Small intestine (tissue), 7 donors: ENCODE results near the gene UBTD2. TPM values are rescaled to one million over a fixed set of nuclear protein-coding genes. Genes with fewer than 3 reads are reported as not detected.
"Not testable (repeated sequence)": the region's sequence is repeated elsewhere in the genome, so short reads cannot be mapped to it uniquely, and the experiment has no call there.

Experiments
- DNase-seq, 2 donors: peaks; one replicate each; pipeline versions ENCODE4 v3.0.0 to v3.0.0-alpha.2; 2013
- FAIRE-seq: peaks from 2 replicates; lab custom pipeline; 2012; peaks lifted over from hg19 to GRCh38; lab: Jason Lieb, UNC
- H3K27ac ChIP-seq, 3 donors: one replicate each; pipeline ENCODE4 v1.5.1; 2013; ENCODE audit warnings: low read length in 2 of 3, mild to moderate bottlenecking in 2 of 3, control low read depth in 1 of 3, inconsistent platforms in 1 of 3, low read depth in 1 of 3, moderate library complexity in 1 of 3
- H3K27me3 ChIP-seq, 3 donors: one replicate each; pipeline ENCODE4 v1.6.1; 2013; ENCODE audit warnings: low read length in 3 of 3, inconsistent platforms in 1 of 3; ENCODE audit not compliant: control insufficient read depth in 3 of 3, insufficient read depth in 3 of 3
- H3K36me3 ChIP-seq, 3 donors: one replicate each; pipeline ENCODE4 v1.6.1; 2013; ENCODE audit warnings: low read length in 3 of 3, inconsistent platforms in 1 of 3, low read depth in 1 of 3, mild to moderate bottlenecking in 1 of 3, moderate library complexity in 1 of 3; ENCODE audit not compliant: control insufficient read depth in 3 of 3, insufficient read depth in 2 of 3
- H3K4me1 ChIP-seq, 3 donors: one replicate each; pipeline ENCODE4 v1.6.1; 2013; ENCODE audit warnings: low read length in 2 of 3, inconsistent platforms in 1 of 3, low read depth in 1 of 3, mild to moderate bottlenecking in 1 of 3, moderate library complexity in 1 of 3; ENCODE audit not compliant: control insufficient read depth in 3 of 3, insufficient read depth in 2 of 3
- H3K4me3 ChIP-seq, 3 donors: one replicate each; pipeline ENCODE4 v1.5.1; 2013; ENCODE audit warnings: low read length in 3 of 3, control low read depth in 1 of 3, inconsistent platforms in 1 of 3, low read depth in 1 of 3, mild to moderate bottlenecking in 1 of 3, moderate library complexity in 1 of 3
- H3K9me3 ChIP-seq, 2 donors: one replicate each; pipeline ENCODE4 v1.6.1; 2013; ENCODE audit warnings: low read depth in 1 of 2, low read length in 1 of 2; ENCODE audit not compliant: control insufficient read depth in 2 of 2, insufficient read depth in 1 of 2
- WGBS, 3 donors: extraction: QIAGEN DNeasy Blood & Tissue Kit; methylation state at CpG; one replicate each; pipeline ENCODE4 v1.1.7; 2013; 5-methylcytosine and 5-hydroxymethylcytosine counted together
- polyA plus RNA-seq, 4 donors: library from polyadenylated mRNA; stranded (reverse) in 3 of 4; unstranded in 1 of 4; fragments of 200-250 nt in 3 of 4; fragments of 120-200 nt in 1 of 4; gene quantifications; one replicate each; pipeline versions ENCODE4 v1.2.1 to v1.2.3, GENCODE V29; 2013
- donor health status: healthy with polysubstance abuse.
- donor health status: control.
- donor health status: control.
- donor health status: Bipolar disorder and iron deficiency.
- donor health status: healthy.

The UBTD2 gene
- polyA plus RNA-seq, 4 donors: 16.9 to 39.1 (median 22.0) TPM

DNA sequence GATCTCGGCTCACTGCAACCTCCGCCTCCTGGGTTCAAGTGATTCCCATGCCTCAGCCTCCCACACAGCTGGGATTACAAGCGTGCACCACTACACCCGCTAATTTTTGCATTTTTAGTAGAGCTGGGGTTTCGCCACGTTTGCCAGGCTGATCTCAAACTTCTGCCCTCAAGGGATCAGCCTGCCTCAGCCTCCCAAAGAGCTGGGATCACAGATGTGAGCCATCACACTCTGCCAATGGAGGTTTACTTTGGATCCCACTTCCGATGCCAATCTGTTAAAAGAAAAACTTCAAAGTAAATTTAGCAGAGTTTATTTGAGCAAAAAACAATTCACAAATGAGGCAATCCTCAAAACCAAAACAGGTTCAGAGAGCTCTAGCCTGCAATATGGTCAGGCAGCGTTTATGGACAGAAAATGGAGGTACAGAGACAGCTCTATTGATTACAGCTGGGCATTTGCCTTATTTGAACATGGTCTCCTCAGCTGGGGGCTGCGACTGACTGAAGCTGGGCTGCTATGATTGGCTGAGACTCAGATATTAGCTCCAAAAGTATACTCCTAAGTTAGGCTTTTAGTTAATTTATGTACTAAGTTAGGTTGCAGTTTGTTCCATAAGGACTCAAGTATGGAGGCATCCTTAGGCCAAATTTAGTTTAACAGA, 18.6 kb upstream of the UBTD2 start:
- H3K9me3 ChIP-seq: peaks cover 0 to 7% of the 10 kb centered on the region in 2 donors
- FAIRE-seq (no peak), DNase-seq (no peak)
- H3K36me3 ChIP-seq: no peaks in the 10 kb centered on the region
- H3K27ac ChIP-seq: no peak overlapping the region
- no peak overlapping the region for H3K4me3 ChIP-seq
- 75 to 80% (median 79%) methylated on average over 9 of the region's 9 CpGs for WGBS, 3 donors
- H3K27me3 ChIP-seq: no peaks in the 10 kb centered on the region
- H3K4me1 ChIP-seq: no peaks in the 10 kb centered on the region

DNA sequence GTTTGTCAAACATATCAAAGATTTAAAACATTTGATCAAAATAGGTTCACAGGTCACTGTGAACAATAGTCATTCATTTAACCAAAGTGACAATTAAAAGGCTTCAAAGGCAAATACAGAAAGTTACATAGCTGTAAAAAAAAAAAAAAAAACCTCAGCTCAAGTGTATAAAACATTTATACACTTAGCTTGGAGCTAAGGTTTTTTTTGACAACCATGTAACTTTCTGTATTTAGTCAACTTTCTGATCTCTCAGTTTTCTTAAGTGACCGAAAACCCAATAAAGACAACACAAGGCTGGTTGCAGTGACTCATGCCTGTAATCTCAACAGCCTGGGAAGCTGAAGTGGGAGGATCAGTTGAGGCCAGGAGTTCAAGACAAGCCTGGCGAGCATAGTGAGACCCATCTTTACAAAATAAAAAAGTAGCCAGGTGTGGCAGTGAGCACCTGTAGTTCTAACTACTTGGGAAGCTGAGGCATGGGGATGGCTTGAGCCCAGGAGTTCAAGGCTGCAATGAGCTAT, 16.4 kb upstream of the UBTD2 start:
- Histone ChIP-seq H3K27ac (no peak overlapping the region), H3K4me1 (no peaks in the 10 kb centered on the region), H3K9me3 (peaks cover 0 to 4% of the 10 kb centered on the region in 2 donors), H3K4me3 (no peak overlapping the region), H3K36me3 (no peaks in the 10 kb centered on the region), H3K27me3 (no peaks in the 10 kb centered on the region)
- WGBS, 3 donors: 29 to 61% (median 32%) methylated on average over 2 of the region's 2 CpGs
- DNase-seq (peak in 1 of 2 donors; percentile 32), FAIRE-seq (no peak)

DNA sequence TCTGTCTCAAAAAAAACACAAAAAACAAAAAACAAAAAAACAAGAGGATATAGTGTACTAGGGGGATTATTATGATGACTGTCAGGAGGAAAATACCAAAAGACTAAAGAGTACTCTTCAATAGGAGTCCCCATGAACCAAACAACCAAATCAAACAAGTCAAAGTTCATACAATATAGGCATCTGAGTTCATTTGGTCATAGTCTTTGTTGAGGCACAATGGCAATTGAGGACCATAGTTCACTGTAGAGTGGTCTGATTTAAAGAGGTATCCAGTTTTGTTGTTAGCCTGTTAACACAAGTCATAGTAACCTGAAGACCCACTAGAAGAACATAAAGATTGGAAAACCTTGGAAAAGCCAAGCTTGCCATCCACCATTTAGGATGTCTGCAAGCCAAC, 11.3 kb upstream of the UBTD2 start:
- H3K9me3 ChIP-seq: no peaks in the 10 kb centered on the region
- H3K4me1 ChIP-seq: no peaks in the 10 kb centered on the region
- no peak for DNase-seq
- H3K36me3 ChIP-seq: no peaks in the 10 kb centered on the region
- no peak overlapping the region for H3K4me3 ChIP-seq
- no peak for FAIRE-seq
- H3K27ac ChIP-seq: no peak overlapping the region
- no peaks in the 10 kb centered on the region for H3K27me3 ChIP-seq

DNA sequence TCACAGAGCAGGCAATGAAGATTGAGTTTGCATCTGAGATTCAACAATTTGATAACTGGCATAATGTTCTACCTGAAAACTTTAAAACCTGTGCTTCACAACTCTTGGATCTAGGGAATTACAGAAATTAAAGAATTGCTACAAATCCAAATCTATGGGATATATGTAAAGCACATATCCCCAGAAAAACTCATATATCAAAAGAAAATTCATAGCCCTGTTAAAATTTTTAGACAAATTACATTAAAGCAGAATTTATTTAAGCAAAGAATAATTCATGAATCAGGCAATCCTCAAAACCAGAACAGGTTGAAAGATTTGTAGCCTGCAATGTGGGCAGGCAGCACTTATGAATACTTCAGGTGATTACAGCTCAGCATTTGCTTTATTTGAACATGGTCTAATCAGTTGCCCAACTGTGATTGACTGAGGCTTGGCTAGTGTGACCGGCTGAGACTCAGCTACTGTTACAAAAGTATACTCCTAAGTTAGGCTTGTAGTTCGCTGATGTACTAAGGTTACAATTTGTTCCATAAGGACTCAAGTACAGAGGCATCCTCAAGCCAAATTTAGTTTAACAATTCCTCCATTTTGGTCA, 10.3 kb upstream of the UBTD2 start:
- DNase-seq (no peak), FAIRE-seq (no peak)
- no peak overlapping the region for H3K4me3 ChIP-seq
- H3K27ac ChIP-seq: no peak overlapping the region
- WGBS, 3 donors: 73 to 80% (median 76%) methylated on average over 2 of the region's 2 CpGs
- no peaks in the 10 kb centered on the region for H3K27me3 ChIP-seq
- no peaks in the 10 kb centered on the region for H3K4me1 ChIP-seq
- H3K36me3 ChIP-seq: no peaks in the 10 kb centered on the region
- no peaks in the 10 kb centered on the region for H3K9me3 ChIP-seq

DNA sequence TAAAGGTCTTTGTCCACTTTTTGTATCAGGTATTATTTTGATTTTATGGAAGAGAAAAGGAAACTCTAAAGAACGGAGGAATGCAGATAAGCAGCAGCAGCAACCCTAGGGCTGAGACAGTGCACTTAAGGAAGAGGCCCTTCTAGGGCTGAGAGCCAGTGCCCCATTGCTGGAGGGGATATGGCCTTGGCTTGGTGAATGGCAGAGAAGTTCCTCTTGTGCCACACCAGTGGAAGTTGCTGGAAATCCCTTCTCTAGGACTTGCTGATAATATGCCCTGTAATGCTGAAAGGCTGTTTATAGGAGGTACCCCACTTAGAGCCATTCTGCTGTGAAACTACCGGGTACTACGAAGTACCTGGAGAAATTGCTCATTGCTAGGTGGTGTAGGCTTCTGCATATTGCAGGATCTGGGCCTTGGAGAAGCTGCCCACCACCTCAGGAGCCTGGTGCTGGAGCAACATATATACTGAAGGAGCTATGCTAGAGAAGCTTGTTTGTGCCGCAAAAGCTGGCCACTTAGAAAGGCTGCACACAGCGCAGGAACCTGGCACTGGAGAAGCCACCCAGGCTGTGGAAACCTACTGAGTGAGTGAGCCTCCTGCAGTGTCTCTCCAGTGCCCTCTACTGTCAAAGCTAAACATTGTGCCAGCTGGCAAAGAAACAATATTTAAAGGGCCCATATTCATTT, 9.6 kb upstream of the UBTD2 start:
- no peaks in the 10 kb centered on the region for H3K9me3 ChIP-seq
- H3K36me3 ChIP-seq: no peaks in the 10 kb centered on the region
- no peak overlapping the region for H3K27ac ChIP-seq
- no peaks in the 10 kb centered on the region for H3K27me3 ChIP-seq
- WGBS, 3 donors: 36 to 45% (median 43%) methylated on average over 5 of the region's 5 CpGs
- no peak for FAIRE-seq
- no peak overlapping the region for H3K4me3 ChIP-seq
- no peaks in the 10 kb centered on the region for H3K4me1 ChIP-seq
- DNase-seq: peak; percentile 78 to 83

DNA sequence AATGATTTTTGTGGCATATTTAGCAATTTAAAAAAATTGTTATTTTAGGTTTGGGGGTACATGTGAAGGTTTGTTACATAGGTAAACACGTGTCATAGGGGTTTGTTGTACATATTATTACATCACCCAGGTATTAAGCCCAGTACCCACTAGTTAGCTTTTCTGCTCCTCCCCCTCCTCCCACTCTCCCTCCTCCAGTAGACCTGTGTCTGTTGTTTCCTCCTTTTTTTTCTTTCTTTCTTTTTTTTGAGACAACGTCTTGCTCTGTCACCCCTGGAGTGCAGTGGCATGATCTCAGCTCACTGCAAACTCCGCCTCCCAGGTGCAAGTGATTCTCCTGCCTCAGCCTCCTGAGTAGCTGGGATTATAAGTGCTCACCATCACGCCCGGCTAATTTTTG, 8.3 kb upstream of the UBTD2 start:
- FAIRE-seq, H3K36me3 ChIP-seq, DNase-seq, H3K27ac ChIP-seq, H3K9me3 ChIP-seq, H3K4me3 ChIP-seq, H3K4me1 ChIP-seq, H3K27me3 ChIP-seq: not testable (repeated sequence)
- 76 to 81% (median 78%) methylated on average over 5 of the region's 5 CpGs for WGBS, 3 donors

DNA sequence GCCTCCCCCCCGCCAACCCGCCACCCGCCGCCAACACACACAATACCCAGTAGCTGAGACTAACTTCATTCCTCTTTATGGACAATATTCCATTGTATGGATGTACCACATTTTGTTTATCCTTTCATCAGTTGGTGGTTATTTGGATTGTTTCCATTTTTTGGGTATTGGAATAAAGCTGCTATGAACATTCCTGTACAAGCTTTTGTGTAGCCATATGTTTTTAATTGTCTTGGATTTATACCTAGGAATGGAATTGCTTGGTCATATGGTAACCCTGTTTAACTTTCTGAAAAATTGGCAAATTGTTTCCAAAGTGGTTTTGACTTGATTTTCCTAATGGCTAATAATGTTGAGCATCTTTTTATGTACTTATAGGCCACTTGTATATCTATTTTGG, 4.9 kb upstream of the UBTD2 start:
- no peak overlapping the region for H3K27ac ChIP-seq
- no peaks in the 10 kb centered on the region for H3K9me3 ChIP-seq
- H3K36me3 ChIP-seq: no peaks in the 10 kb centered on the region
- 92 to 98% (median 96%) methylated on average over 4 of the region's 4 CpGs for WGBS, 3 donors
- no peak for FAIRE-seq
- H3K4me1 ChIP-seq: peaks cover 0 to 12% (median 0%) of the 10 kb centered on the region in 3 donors
- DNase-seq: no peak
- no peaks in the 10 kb centered on the region for H3K27me3 ChIP-seq
- H3K4me3 ChIP-seq: no peak overlapping the region

DNA sequence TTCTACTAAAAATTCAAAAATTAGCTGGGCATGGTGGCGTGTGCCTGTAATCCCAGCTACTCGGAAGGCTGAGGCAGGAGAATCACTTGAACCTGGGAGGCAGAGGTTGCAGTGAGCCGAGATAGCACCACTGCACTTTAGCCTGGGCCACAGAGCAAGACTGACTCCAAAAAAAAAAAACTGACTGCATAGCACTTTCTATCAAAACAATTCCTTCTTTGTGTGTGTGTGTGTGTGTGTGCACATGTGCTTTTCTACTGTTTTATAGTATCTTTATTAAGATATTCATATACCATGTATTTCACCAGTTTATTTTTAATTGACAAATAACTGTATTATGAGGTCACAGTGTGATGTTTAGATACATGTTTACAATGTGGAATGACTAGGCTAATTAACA, 3.6 kb upstream of the UBTD2 start:
- DNase-seq: peak; percentile 21 to 37
- H3K9me3 ChIP-seq, H3K36me3 ChIP-seq, H3K4me3 ChIP-seq, H3K27me3 ChIP-seq, FAIRE-seq: not testable (repeated sequence)
- WGBS, 3 donors: 25 to 72% (median 41%) methylated on average over 3 of the region's 3 CpGs
- peaks cover 0 to 12% (median 0%) of the 10 kb centered on the region in 3 donors for H3K4me1 ChIP-seq
- H3K27ac ChIP-seq: peak overlapping the region in 1 of 3 donors; percentile 65
